Effector memory CD8-positive, alpha-beta T cell (primary cell): ENCODE data around the gene ROBO4.
A peak's percentile ranks its signal among the peaks of the same experiment; 100 is the strongest.

Experiments
- ATAC-seq: fragments of 150-1000 bp; cut with Tn5 transposase; replicated peaks from 2 replicates; pipeline ENCODE4 v1.10.0; 2021; ENCODE audit warnings: mild to moderate bottlenecking, moderate library complexity
- DNase-seq, 3 experiments: peaks; one replicate each; pipeline ENCODE4 v3.0.0; 2021
- H3K27ac Mint-ChIP-seq, 2 donors: one replicate each; pipeline ENCODE4 v1.8.0; 2022; ENCODE audit warnings: mild to moderate bottlenecking in 2 of 2, mixed read lengths in 2 of 2, moderate library complexity in 2 of 2
- H3K27me3 Mint-ChIP-seq, 2 donors: one replicate each; pipeline ENCODE4 v1.8.0; 2022; ENCODE audit warnings: mixed read lengths in 2 of 2
- H3K36me3 Mint-ChIP-seq: one replicate; pipeline ENCODE4 v1.8.0; 2022; ENCODE audit warnings: mild to moderate bottlenecking, moderate library complexity, mixed read lengths; ENCODE audit not compliant: insufficient read depth
- H3K4me1 Mint-ChIP-seq, 2 donors: one replicate each; pipeline ENCODE4 v1.8.0; 2022; ENCODE audit warnings: low read depth in 2 of 2, mixed read lengths in 2 of 2
- H3K4me3 Mint-ChIP-seq, 2 donors: one replicate each; pipeline ENCODE4 v1.8.0; 2022; ENCODE audit warnings: mild to moderate bottlenecking in 2 of 2, mixed read lengths in 2 of 2, moderate library complexity in 2 of 2
- H3K9me3 Mint-ChIP-seq, 2 donors: one replicate each; pipeline ENCODE4 v1.8.0; 2022; ENCODE audit warnings: mixed read lengths in 2 of 2

The ROBO4 gene

GRCh38 chr11:124870430-124870829, 27.2 kb downstream of the ROBO4 start:
- Mint-ChIP-seq H3K36me3 (peaks cover 5% of the 10 kb centered on the region), H3K9me3 (no peaks in the 10 kb centered on the region), H3K4me1 (peaks cover 16 to 20% of the 10 kb centered on the region in 2 donors), H3K4me3 (no peak overlapping the region), H3K27ac (no peak overlapping the region), H3K27me3 (peaks cover 69 to 100% of the 10 kb centered on the region in 2 donors)
- DNase-seq (no peak), ATAC-seq (no peak)

GRCh38 chr11:124869856-124870387, 27.7 kb downstream of the ROBO4 start:
- peak overlapping the region in 1 of 2 donors; percentile 30 for H3K4me3 Mint-ChIP-seq
- H3K27me3 Mint-ChIP-seq: peaks cover 70 to 97% of the 10 kb centered on the region in 2 donors
- no peak for ATAC-seq
- H3K27ac Mint-ChIP-seq: no peak overlapping the region
- peaks cover 3% of the 10 kb centered on the region for H3K36me3 Mint-ChIP-seq
- DNase-seq: no peak
- H3K9me3 Mint-ChIP-seq: no peaks in the 10 kb centered on the region
- peaks cover 15 to 19% of the 10 kb centered on the region in 2 donors for H3K4me1 Mint-ChIP-seq

GRCh38 chr11:124869331-124869730, 28.3 kb downstream of the ROBO4 start:
- Mint-ChIP-seq H3K27ac (no peak overlapping the region), H3K36me3 (peaks cover 3% of the 10 kb centered on the region), H3K27me3 (peaks cover 71 to 94% of the 10 kb centered on the region in 2 donors), H3K4me3 (peak overlapping the region; percentile 20 to 52), H3K4me1 (peaks cover 15 to 19% of the 10 kb centered on the region in 2 donors), H3K9me3 (no peaks in the 10 kb centered on the region)
- no peak for ATAC-seq
- no peak for DNase-seq

- peaks cover 3% of the 10 kb centered on the region for H3K36me3 Mint-ChIP-seq
- no peaks in the 10 kb centered on the region for H3K9me3 Mint-ChIP-seq
- ATAC-seq (no peak), DNase-seq (no peak)
- H3K4me1 Mint-ChIP-seq: peaks cover 17 to 19% of the 10 kb centered on the region in 2 donors
- peaks cover 78 to 94% of the 10 kb centered on the region in 2 donors for H3K27me3 Mint-ChIP-seq
- no peak overlapping the region for H3K27ac Mint-ChIP-seq
- peak overlapping the region; percentile 20 to 52 for H3K4me3 Mint-ChIP-seq
Observed at GRCh38 chr11:124868331-124869274, 29.1 kb downstream of the ROBO4 start.

GRCh38 chr11:124867700-124868099, 30.0 kb downstream of the ROBO4 start:
- Mint-ChIP-seq H3K27me3 (peaks cover 78 to 94% of the 10 kb centered on the region in 2 donors), H3K27ac (no peak overlapping the region), H3K9me3 (no peaks in the 10 kb centered on the region), H3K4me3 (no peak overlapping the region), H3K4me1 (peaks cover 21 to 22% of the 10 kb centered on the region in 2 donors), H3K36me3 (peaks cover 3% of the 10 kb centered on the region)
- ATAC-seq (peak; percentile 43), DNase-seq (no peak)

GRCh38 chr11:124865902-124866851, 31.5 kb downstream of the ROBO4 start:
- DNase-seq: peak; percentile 31 to 47 (median 42)

GRCh38 chr11:124865181-124865901, 32.3 kb downstream of the ROBO4 start, which contains the start of gene ROBO3:
ROBO3 (plus strand) TSS chr11:124865432; CDS start chr11:124865578, 146 bp downstream.
- Mint-ChIP-seq H3K4me1 (peaks cover 22 to 23% of the 10 kb centered on the region in 2 donors), H3K4me3 (peak within 1 kb of the TSS in 1 of 2 donors; percentile 45), H3K27ac (no peak within 1 kb of the TSS), H3K36me3 (peaks cover 3% of the 10 kb centered on the region), H3K9me3 (no peaks in the 10 kb centered on the region), H3K27me3 (peaks cover 94 to 95% of the 10 kb centered on the region in 2 donors)
- no peak for ATAC-seq
- no peak for DNase-seq

More at GRCh38 chr11:124865902-124866851, 31.5 kb downstream of the ROBO4 start:
- peaks cover 3% of the 10 kb centered on the region for H3K36me3 Mint-ChIP-seq
- peak overlapping the region in 1 of 2 donors; percentile 45 for H3K4me3 Mint-ChIP-seq
- H3K27me3 Mint-ChIP-seq: peaks cover 93 to 94% of the 10 kb centered on the region in 2 donors
- H3K27ac Mint-ChIP-seq: no peak overlapping the region
- no peaks in the 10 kb centered on the region for H3K9me3 Mint-ChIP-seq
- peak; percentile 69 for ATAC-seq
- peaks cover 22 to 23% of the 10 kb centered on the region in 2 donors for H3K4me1 Mint-ChIP-seq

- Mint-ChIP-seq H3K4me3 (no peak overlapping the region), H3K27me3 (peaks cover 91 to 94% of the 10 kb centered on the region in 2 donors), H3K36me3 (peaks cover 3% of the 10 kb centered on the region), H3K27ac (no peak overlapping the region), H3K9me3 (no peaks in the 10 kb centered on the region), H3K4me1 (peaks cover 22 to 23% of the 10 kb centered on the region in 2 donors)
- DNase-seq (no peak), ATAC-seq (no peak)
Observed at GRCh38 chr11:124864892-124865180, 32.8 kb downstream of the ROBO4 start.

GRCh38 chr11:124864176-124864891, 33.3 kb downstream of the ROBO4 start:
- no peak for DNase-seq
- peaks cover 20% of the 10 kb centered on the region in 2 donors for H3K4me1 Mint-ChIP-seq
- no peak overlapping the region for H3K27ac Mint-ChIP-seq
- H3K9me3 Mint-ChIP-seq: no peaks in the 10 kb centered on the region
- ATAC-seq: no peak
- H3K27me3 Mint-ChIP-seq: peaks cover 86 to 93% of the 10 kb centered on the region in 2 donors
- H3K36me3 Mint-ChIP-seq: peaks cover 3% of the 10 kb centered on the region
- no peak overlapping the region for H3K4me3 Mint-ChIP-seq

- no peak for ATAC-seq
- H3K4me3 Mint-ChIP-seq: no peak overlapping the region
- peaks cover 16 to 17% of the 10 kb centered on the region in 2 donors for H3K4me1 Mint-ChIP-seq
- no peaks in the 10 kb centered on the region for H3K9me3 Mint-ChIP-seq
- H3K36me3 Mint-ChIP-seq: peaks cover 3% of the 10 kb centered on the region
- peaks cover 81 to 89% of the 10 kb centered on the region in 2 donors for H3K27me3 Mint-ChIP-seq
- DNase-seq: no peak
- no peak overlapping the region for H3K27ac Mint-ChIP-seq
Observed at GRCh38 chr11:124863826-124864165, 33.9 kb downstream of the ROBO4 start.

- ATAC-seq: no peak
- Mint-ChIP-seq H3K9me3 (no peaks in the 10 kb centered on the region), H3K36me3 (peaks cover 3% of the 10 kb centered on the region), H3K27ac (no peak overlapping the region), H3K4me3 (no peak overlapping the region), H3K27me3 (peaks cover 76 to 84% of the 10 kb centered on the region in 2 donors), H3K4me1 (peaks cover 12 to 17% of the 10 kb centered on the region in 2 donors)
- no peak for DNase-seq
Observed at GRCh38 chr11:124863137-124863825, 34.4 kb downstream of the ROBO4 start.

- ATAC-seq (no peak), DNase-seq (no peak)
- Mint-ChIP-seq H3K4me1 (peaks cover 7 to 13% of the 10 kb centered on the region in 2 donors), H3K27ac (no peak overlapping the region), H3K36me3 (peaks cover 3% of the 10 kb centered on the region), H3K9me3 (no peaks in the 10 kb centered on the region), H3K27me3 (peaks cover 60 to 68% of the 10 kb centered on the region in 2 donors), H3K4me3 (no peak overlapping the region)
Observed at GRCh38 chr11:124861670-124862069, 36.0 kb downstream of the ROBO4 start.
